GM21367 (cell line): ENCODE results near the gene CHM.
"Not testable (repeated sequence)": the region's sequence is repeated elsewhere in the genome, so short reads cannot be mapped to it uniquely, and the experiment has no call there.

Source experiments
- ATAC-seq: cut with Tn5 transposase; IDR thresholded peaks from one replicate; pipeline ENCODE4 v1.9.1; 2021; ENCODE audit not compliant: unreplicated experiment

Gene CHM, protein sequence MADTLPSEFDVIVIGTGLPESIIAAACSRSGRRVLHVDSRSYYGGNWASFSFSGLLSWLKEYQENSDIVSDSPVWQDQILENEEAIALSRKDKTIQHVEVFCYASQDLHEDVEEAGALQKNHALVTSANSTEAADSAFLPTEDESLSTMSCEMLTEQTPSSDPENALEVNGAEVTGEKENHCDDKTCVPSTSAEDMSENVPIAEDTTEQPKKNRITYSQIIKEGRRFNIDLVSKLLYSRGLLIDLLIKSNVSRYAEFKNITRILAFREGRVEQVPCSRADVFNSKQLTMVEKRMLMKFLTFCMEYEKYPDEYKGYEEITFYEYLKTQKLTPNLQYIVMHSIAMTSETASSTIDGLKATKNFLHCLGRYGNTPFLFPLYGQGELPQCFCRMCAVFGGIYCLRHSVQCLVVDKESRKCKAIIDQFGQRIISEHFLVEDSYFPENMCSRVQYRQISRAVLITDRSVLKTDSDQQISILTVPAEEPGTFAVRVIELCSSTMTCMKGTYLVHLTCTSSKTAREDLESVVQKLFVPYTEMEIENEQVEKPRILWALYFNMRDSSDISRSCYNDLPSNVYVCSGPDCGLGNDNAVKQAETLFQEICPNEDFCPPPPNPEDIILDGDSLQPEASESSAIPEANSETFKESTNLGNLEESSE

DNA sequence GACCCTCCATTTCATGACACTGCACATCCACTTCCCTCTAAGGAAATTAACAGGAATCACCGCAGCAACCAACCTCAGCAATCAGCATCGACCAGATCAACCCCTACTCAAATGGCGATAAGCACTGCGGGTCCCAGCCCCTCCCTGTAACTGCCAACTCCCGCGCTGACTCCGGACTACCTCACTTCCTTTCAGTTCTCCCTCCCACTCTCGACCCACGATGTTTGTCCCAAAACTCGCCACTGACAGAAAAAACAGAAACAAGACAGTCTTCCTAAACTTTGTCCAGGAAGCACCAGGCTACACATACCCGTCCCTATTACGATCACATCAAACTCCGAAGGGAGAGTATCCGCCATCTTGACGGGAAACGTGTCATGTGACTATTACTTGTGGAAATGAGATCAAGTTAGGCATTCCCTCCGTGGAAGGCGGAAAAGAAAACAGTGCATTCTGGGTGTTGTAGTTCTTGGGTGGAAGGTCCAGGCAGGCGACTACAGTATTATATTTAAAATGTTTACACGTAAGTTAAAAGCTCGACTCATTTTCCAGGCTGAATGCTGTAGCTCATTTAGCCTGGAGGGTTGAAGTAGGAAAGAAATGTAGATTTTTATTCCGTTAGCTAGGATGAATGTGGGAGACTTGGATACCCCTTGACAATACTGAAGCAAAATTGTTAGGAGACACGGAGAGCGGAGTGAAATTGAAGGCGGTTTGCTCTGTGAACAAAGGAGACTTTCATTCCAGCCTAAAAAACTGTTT lies at the start of gene CHM:
Gene CHM (minus strand): TSS at position 385 of the 762 bp plus-strand sequence. CDS start 26 bp downstream, at position 359.
- ATAC-seq, result peak; percentile 99

DNA sequence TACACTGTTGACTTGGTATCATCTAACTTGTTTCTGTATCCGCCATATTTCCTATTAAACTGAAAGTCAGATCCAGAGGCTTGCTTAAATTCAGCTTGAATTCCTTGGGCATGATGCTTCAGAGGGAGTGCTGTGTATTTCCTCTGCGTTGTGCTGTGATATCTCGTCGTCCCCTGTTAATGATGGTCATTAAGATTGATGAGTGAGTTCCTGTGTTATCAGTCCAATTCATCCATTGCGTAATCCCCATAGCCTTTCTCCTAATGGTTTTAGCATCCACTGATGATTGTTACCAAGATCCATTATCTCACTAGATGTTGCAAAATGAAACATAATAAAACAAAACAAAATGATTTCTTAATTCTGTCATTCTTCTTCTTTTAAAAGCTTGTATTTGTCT lies 31.3 kb upstream of the CHM start:
- no peak for ATAC-seq

DNA sequence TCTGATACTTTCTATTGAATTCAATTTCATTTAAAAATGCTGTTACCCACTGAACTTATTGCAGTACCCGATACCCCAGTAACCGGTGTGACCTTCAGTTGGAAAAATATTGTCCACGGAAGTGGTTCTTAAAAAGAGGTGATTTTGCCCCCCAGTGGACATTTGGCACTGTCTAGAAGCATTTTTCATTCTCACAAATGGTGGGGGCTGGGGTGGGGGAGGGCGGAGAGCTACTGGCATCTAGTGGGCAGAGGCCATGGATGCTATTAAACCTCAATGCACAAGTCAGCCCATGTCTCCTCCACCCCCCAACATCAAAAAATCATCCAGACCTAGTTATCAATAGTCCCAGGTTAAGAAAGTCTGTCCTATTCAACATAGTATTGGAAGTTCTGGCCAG lies 19.6 kb upstream of the CHM start:
- ATAC-seq, result no peak

DNA sequence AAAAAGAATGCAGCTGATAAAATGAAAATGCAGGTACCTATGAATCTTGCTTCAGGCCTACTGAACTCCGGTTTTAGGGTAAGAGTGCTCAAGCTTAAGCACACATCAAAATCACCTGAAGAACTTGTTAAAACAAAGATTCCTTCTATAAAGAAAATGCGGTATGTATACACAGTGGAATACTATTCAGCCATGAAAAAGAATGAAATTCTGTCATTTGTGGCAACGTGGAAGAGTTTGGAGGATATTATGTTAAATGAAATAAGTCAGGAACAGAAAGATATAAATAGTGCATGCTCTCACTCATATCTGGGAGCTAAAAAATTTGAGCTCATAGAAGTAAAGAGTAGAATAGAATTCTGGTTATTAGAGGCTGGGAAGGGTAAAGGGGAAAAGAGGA lies 14.0 kb upstream of the CHM start:
- no peak for ATAC-seq

DNA sequence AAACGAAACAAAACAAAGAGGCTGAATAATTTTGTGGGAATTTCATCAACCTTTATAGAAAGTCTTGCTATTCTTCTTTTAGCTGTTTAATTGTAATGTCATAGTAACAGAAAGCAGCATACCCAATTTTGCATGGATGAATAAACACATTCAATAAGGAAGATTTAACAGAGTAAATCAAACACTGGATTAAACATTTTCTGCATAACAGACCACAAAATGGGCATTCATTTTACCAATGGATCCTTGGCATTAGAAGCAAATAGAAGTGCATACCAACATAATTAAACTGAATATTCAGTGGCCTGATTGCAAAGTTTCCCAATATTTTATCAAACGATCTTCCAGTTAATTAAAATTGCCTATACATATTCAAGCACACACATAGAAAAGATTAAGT lies 4.4 kb upstream of the CHM start:
- ATAC-seq, result no peak

DNA sequence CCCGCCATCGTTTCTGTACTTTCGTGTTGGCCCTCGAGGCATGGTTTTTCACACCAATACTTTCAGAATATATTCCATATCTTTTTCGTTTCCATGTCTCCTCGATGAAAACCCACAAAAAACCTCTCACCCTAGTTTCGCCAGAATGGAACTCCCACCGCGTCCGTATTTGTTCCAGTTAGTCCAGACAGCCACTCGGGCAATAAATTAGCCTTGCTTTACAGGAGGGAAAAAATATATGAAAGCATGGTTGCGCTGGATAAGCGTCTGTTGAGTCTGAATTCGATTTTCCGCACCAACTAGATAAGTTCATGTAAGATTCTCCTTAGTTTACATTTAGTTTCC lies 550 bp upstream of the CHM start:
- ATAC-seq, result no peak

DNA sequence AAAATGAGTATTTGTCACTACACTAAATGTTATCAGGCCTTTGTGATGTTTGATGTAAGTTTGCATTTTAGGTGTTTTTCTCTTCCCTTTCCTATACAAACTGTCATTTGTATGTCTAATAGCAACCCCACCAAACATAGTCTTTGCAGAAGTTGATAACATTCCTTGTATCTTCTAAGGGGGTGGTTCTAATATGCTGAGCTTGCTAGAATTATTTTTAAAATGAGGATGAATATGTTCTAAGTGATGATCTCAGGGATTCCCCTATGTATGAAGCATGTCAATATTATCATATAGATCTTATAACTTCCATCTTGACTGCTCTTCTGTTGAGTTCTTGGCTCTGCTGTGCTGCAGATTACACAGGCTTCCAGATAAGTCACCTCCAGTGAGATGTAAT lies 3.1 kb downstream of the CHM start:
- ATAC-seq, result no peak

DNA sequence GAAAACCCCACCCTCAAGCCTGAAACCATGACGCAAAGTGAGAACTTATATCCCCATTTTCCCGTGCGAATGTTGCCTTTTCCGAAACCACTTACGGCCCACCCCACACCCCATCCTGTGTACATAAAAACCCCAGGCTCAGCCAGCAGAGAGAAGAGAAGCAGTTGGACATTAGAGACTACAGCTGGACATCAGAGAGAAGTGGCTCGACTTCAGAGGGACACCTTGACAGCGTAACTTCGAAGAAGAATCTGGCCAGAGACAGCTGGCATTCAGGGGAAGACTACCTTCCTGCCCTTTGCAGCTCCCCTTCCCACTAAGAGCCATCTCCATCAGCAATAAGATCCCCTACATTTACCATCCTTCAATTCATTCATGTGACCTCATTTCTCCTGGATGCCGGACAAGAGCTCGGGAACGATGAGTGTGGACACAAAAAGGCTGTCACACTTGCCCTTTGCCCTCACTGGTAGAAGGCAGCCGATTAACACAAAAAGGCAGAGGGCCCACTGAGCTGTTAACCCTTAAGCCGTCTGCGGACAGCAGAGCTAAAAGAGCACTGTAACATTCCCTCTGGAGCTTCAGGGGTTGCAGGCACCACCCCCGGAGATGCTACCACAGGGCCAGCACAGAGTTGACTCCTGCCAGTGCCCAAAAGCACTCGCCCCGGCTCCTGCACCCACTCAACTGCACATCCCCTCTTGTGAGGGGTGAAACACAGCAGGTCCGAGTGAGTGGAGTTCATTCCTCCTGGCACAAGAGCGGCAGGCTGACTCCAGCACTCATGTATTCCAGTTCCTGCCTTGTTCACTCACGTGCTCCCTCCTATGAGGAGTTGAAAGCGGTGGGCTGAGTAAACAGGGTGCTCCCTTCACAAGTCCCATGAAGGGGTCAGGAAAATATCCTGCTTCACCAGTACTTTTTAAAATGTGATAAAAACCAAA lies 7.5 kb downstream of the CHM start:
- ATAC-seq, result no peak

DNA sequence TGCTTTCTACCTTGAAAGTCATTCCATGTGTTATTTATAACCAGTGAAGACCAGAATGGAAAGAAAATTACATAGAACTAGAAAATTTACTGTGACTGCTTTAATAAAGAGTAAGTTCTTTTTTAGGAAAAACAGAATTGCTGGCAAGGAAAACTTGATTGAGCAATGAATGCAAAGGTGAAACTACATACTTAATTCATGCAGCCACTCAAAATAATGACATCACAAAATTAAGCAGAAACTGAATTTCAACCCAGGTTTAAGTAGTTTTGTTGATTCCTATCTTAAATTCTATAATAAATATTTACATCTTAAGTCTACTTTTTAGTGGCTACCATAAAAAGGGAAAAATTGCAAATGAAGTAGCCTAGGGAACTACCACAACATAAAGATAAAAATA lies 14.0 kb downstream of the CHM start:
- ATAC-seq, result no peak

DNA sequence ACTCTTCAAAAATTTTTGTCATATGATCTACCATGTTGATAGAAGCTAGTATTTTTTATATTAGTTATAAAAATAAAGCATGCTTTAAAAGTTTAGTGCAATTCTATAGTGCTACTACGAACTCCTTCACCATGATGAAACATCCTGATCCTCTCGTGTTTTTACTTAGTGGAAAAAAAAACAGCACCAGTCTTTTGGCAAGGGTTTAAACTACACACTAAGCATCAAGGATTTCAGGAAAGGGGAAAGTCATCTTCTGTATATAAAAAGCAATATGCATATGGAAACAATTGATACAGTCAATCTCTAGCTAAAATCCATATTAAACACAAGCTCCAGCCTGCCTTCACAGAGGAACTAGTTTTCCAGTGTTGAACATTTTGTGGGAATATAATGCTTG lies 18.7 kb downstream of the CHM start:
- ATAC-seq, result no peak

DNA sequence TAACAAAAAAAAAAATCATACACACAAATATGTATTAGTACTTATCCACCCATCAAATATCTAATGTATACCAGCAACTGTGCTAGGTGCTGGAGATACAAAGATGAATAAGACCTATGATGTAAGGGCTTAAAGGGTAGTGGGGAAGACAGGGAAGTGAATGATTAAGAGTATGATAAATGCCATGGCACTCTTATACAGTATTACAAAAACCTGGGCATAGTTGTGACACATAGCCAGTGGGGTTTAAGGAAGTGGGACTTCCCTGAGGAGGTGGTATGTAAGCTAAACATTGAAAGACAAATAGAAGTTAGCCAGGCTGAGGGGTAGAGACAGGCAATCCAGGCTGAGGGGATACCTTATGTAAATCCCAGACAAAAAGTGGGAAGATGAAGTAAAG lies 23.5 kb downstream of the CHM start:
- no peak for ATAC-seq

DNA sequence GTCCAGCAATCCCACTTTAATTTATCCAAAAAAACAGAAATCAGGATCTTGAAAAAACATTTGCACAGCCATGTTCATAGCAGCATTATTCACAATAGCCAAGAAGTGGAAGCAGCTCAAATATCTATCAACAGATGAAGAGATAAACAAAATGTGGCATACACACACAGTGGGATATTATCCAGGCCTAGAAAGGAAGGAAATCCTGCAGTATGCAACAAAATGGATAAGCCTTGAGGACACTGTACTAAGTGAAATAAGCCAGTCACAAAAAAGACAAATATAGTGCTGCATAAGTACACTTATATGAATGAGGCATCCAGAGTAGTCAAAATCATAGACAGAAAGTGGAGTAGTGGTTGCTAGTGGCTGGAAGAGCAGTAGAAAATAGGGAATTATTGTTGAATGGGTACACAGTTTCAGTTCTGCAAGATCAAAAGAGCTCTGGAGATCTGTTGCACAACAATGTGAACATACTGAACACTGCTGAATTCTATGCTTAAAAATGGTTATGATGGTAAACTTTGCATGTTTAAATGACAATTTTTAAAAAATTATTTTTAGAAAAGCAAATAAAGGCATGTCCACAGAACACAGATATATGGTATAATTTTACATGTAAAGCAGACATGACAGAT lies 25.6 kb downstream of the CHM start:
- no peak for ATAC-seq

DNA sequence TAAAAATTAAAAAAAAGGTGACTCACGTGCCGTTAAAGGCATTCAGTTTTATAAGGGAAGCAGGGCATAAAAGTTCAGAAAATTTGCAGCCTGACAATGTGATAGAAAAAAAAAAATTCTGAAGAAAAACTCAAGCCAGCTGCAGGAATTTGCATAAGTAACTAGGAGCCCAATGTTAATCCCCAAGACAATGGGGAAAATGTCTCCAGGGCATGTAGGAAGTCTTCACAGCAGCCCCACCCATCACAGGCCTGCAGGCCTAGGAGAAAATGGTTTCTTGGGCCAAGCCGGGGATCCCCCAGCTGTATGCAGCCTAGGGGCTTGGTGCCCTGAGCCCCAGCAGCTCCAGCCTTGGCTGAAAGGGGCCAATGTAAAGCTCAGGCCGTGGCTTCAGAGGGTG lies 31.2 kb downstream of the CHM start:
- no peak for ATAC-seq

DNA sequence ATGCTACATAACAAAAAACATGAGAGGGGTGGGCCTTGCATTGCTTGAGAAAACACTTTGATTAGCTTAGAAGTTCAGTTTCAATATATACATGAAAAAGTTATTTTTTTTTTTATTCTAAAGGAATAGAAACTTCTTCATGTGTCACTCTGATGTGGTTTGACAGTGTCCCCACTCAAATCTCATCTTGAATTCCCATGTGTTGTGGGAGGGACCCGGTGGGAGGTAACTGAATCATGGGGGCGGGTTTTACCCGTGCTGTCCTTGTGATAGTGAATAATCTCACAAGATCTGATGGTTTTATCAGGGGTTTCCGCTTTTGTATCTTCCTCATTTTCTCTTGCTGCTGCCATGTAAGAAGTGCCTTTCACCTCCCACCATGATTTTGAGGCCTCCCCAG lies 32.4 kb downstream of the CHM start:
- ATAC-seq, result not testable (repeated sequence)

DNA sequence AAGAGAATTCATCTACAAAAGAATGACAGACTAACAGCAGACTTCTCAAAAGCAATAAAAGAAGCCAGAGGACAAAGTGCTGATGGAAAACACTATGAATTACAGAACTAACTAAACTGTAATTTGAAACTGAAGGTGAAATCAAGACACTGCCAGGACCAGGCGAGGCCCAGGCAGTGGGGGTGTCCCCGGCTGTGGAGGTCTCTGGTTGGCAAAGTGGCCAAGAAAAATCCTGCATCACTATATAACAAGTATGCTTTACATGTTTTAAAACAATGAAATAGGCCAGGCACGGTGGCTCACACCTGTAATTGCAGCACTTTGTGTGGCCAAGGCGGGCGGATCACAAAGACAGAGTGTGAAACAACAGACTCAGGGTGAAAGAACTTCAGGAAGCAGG lies 32.9 kb downstream of the CHM start:
- no peak for ATAC-seq

DNA sequence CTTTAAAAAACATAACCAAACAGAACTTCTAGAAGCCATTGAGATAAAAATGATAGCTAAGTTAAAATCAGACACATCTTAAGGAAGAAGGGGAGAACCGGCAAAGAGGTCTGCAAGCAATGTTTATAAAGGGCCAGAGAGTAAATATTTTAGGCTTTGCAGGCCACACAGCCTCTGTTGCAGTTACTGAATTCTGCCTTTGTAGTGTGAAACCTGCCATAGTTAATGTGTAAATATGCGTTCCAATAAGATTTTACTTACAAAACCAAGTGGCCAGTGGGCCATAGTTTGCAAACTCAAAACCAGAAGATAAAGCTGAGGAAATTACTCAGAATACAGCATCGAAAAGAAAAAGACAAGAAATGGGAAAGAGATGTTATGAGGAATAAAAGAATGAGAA lies 33.6 kb downstream of the CHM start:
- ATAC-seq, result no peak

DNA sequence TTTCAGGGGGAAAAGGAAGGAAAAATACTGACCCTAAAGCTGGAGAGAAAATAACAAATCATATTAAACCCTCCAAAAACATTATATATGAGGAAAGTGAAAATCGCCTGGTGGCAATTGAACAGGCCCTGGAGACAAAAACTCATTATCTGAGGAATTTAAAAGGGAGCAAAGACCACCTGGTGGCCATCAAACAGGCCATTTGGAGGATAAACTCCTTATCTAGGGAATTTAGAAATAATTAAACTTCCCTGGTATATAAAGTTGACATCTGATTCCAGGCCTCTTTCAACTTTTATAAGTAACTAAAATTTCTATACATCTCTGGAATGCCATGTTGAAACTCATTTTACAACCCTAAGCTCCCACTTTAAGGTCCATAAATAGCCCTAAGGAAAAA lies 35.2 kb downstream of the CHM start:
- ATAC-seq, result no peak

DNA sequence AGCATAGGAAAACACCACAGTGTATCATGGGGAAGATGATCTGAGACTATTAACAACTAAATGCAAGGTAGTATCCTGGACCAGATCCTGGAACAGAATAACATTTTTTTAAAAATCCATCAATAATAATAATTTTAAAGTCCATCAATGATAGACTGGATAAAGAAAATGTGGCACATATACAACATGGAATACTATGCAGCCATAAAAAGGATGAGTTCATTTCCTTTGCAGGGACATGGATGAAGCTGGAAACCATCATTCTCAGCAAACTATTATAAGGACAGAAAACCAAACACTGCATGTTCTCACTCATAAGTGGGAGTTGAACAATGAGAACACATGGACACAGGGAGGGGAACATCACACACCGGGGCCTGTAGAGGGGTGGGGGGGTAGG lies 37.6 kb downstream of the CHM start:
- not testable (repeated sequence) for ATAC-seq

DNA sequence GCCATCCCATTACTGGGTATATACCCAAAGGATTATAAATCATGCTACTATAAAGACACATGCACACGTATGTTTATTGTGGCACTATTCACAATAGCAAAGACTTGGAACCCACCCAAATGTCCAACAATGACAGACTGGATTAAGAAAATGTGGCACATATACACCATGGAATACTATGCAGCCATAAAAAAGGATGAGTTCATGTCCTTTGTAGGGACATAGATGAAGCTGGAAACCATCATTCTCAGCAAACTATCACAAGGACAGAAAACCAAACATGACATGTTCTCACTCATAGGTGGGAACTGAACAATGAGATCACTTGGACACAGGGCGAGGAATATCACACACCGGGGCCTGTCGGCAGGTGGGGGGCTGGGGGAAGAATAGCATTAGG lies 39.5 kb downstream of the CHM start:
- ATAC-seq, result not testable (repeated sequence)

DNA sequence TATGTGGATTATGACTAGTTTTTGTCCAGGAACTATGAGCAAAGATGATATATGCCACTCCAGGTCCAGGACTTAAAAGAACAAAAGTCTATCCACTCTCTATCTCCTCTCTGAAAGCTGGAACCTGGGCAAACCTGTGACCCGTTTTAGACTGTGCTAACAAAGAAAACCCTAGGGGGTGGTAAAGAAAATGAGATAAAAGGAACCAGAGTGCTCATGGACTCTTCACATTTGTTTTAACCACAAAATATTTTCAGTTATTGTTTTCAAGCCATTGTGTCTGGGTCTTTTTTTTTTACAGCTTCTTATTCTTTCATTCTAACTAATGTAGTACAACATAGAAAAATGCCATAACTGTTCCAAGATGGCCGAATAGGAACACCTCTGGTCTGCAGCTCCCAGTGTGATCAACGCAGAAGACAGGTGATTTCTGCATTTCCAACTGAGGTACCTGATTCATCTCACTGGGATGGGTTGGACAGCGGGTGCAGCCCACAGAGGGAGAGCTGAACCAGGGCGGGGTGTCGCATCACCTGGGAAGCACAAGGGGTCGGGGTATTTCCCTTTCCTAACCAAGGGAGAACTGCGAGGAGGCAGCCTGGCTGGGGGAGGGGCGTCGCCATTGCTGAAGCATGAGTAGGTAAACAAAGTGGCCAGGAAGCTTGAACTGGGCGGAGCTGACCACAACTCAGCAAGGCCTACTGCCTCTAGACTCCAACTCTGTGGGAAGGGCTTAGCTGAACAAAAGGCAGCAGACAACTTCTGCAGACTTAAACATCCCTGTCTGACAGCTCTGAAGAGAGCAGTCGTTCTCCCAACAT lies 45.1 kb downstream of the CHM start:
- ATAC-seq, result no peak
